CD4-positive, alpha-beta T cell (primary cell): ENCODE measurements around the gene PTGIR. TPM values are rescaled to one million over a fixed set of nuclear protein-coding genes. Genes with fewer than 3 reads are reported as not detected.

ENCODE experiments used
- ATAC-seq: fragments of 200-7000 bp; cut with Tn5 transposase; one replicate; pipeline ENCODE4 v1.10.0; 2022; ENCODE audit warnings: mild to moderate bottlenecking; ENCODE audit not compliant: poor library complexity
- CTCF ChIA-PET: fragments of 350-600 bp; sonication (Branson Sonifier 250); formaldehyde crosslinking; loops from one replicate; lab custom pipeline; 2021; ENCODE audit warnings: antibody characterized with exemption, inconsistent platforms; lab: Charles Lee
- POLR2A ChIA-PET: fragments of 350-600 bp; sonication (Branson Sonifier 250); formaldehyde crosslinking; loops from one replicate; lab custom pipeline; 2021; ENCODE audit warnings: antibody characterized with exemption, inconsistent platforms; lab: Charles Lee
- DNase-seq, 14 experiments: peaks; one replicate each; pipeline ENCODE4 v3.0.0-alpha.2; 2013 to 2020; ENCODE audit warnings: mixed read lengths in 2 of 14
- H3K27ac ChIP-seq, 2 donors: one replicate each; pipeline versions ENCODE4 v1.5.1 to v1.7.0; 2013; ENCODE audit warnings: low read length in 2 of 2, low read depth in 1 of 2, mild to moderate bottlenecking in 1 of 2
- H3K27me3 ChIP-seq, 2 experiments: 1 replicate in 1 of 2; 2 replicates in 1 of 2; pipeline versions ENCODE4 v1.6.1 to v1.7.0; 2013; ENCODE audit warnings: low read length in 2 of 2, control low read depth in 1 of 2, mild to moderate bottlenecking in 1 of 2, moderate library complexity in 1 of 2; ENCODE audit not compliant: insufficient read depth in 2 of 2, control insufficient read depth in 1 of 2
- H3K36me3 ChIP-seq: one replicate; pipeline ENCODE4 v1.6.1; 2013; ENCODE audit warnings: low read length, control low read depth; ENCODE audit not compliant: insufficient read depth
- H3K4me1 ChIP-seq: one replicate; pipeline ENCODE4 v1.6.1; 2013; ENCODE audit warnings: low read length, control low read depth; ENCODE audit not compliant: insufficient read depth
- H3K4me3 ChIP-seq: one replicate; pipeline ENCODE4 v1.5.1; 2013; ENCODE audit warnings: mild to moderate bottlenecking, low read length, moderate library complexity
- H3K9me3 ChIP-seq, 2 experiments: 1 replicate in 1 of 2; 2 replicates in 1 of 2; pipeline versions ENCODE4 v1.6.1 to v1.7.0; 2013; ENCODE audit warnings: low read length in 2 of 2, mild to moderate bottlenecking in 2 of 2, control low read depth in 1 of 2, moderate library complexity in 1 of 2; ENCODE audit not compliant: control insufficient read depth in 1 of 2, insufficient read depth in 1 of 2
- H3K27ac Mint-ChIP-seq: one replicate; pipeline ENCODE4 v1.8.0; 2020; ENCODE audit warnings: mixed read lengths
- H3K27me3 Mint-ChIP-seq: one replicate; pipeline ENCODE4 v1.8.0; 2021; ENCODE audit warnings: mixed read lengths
- H3K36me3 Mint-ChIP-seq: one replicate; pipeline ENCODE4 v1.8.0; 2021; ENCODE audit warnings: low read depth, mixed read lengths
- H3K4me1 Mint-ChIP-seq: one replicate; pipeline ENCODE4 v1.8.0; 2021; ENCODE audit warnings: low read depth, mixed read lengths
- H3K4me3 Mint-ChIP-seq: one replicate; pipeline ENCODE4 v1.8.0; 2020; ENCODE audit warnings: mild to moderate bottlenecking, mixed read lengths
- H3K9me3 Mint-ChIP-seq: one replicate; pipeline ENCODE4 v1.8.0; 2020; ENCODE audit warnings: mixed read lengths
- intact Hi-C, 2 experiments: fragments of 100-400 bp; cut with DNase I in 1 of 2; cut with micrococcal nuclease in 1 of 2; formaldehyde crosslinking; loops; one replicate each; pipeline versions ENCODE4 v1.15.1 to v1.9.0; 2023 to 2025; cut with DNase I, micrococcal nuclease
- total RNA-seq, 174 experiments: library from RNA in 2 of 174; stranded (reverse) in 2 of 174; gene quantifications; one replicate each; pipeline ENCODE4 v1.2.3 and lab custom pipeline; 2021 to 2026
- TF ChIP-seq, protein P1 (sequence below): fragments of 200-600 bp; IDR thresholded peaks from one replicate; pipeline ENCODE4 v1.8.0; 2022; ENCODE audit warnings: antibody characterized with exemption, mild to moderate bottlenecking

Gene PTGIR
- total RNA-seq, 2 experiments from 2014 or later: 0.87 to 0.96 TPM

DNA sequence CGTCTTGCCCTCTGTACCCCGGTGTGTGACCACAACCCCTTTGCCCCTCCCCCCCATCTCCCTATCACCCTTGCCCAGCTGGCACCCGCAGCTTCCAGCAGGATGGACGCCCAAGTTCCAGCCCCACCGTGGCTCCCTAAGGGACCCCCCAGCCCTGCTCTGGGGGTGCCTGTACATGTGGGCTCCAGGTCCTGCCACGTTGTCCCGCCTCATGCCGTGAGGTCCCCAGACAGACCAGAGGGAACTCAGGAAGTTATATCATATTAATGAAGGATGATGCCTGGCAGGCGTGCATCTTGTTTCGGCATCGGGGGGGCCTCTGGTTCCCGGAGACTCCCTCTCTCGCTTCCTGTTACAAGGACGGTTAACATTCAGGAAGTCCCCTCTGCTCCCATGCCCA, 1.6 kb upstream of the PTGIR start:
- H3K27ac Mint-ChIP-seq: no peak overlapping the region
- Histone ChIP-seq H3K27me3 (no peaks in the 10 kb centered on the region), H3K36me3 (no peaks in the 10 kb centered on the region), H3K9me3 (no peaks in the 10 kb centered on the region), H3K27ac (no peak overlapping the region), H3K4me3 (no peak overlapping the region), H3K4me1 (peaks cover 43% of the 10 kb centered on the region)
- ATAC-seq (no peak), DNase-seq (peak in 1 of 14 experiments; percentile 44)
- POLR2A ChIA-PET: no interaction called here
- CTCF ChIA-PET: interaction anchor here (2.7 kb wide), 1 partner anchor 12 kb away, joined by 7 read pairs; no protein-coding TSS in a partner anchor
- TF ChIP-seq, protein P1, sequence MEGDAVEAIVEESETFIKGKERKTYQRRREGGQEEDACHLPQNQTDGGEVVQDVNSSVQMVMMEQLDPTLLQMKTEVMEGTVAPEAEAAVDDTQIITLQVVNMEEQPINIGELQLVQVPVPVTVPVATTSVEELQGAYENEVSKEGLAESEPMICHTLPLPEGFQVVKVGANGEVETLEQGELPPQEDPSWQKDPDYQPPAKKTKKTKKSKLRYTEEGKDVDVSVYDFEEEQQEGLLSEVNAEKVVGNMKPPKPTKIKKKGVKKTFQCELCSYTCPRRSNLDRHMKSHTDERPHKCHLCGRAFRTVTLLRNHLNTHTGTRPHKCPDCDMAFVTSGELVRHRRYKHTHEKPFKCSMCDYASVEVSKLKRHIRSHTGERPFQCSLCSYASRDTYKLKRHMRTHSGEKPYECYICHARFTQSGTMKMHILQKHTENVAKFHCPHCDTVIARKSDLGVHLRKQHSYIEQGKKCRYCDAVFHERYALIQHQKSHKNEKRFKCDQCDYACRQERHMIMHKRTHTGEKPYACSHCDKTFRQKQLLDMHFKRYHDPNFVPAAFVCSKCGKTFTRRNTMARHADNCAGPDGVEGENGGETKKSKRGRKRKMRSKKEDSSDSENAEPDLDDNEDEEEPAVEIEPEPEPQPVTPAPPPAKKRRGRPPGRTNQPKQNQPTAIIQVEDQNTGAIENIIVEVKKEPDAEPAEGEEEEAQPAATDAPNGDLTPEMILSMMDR: no peak
- no peaks in the 10 kb centered on the region for H3K36me3 Mint-ChIP-seq
- peaks cover 31% of the 10 kb centered on the region for H3K4me1 Mint-ChIP-seq
- no peaks in the 10 kb centered on the region for H3K27me3 Mint-ChIP-seq
- no peaks in the 10 kb centered on the region for H3K9me3 Mint-ChIP-seq
- intact Hi-C loops: no loop called here
- no peak overlapping the region for H3K4me3 Mint-ChIP-seq

DNA sequence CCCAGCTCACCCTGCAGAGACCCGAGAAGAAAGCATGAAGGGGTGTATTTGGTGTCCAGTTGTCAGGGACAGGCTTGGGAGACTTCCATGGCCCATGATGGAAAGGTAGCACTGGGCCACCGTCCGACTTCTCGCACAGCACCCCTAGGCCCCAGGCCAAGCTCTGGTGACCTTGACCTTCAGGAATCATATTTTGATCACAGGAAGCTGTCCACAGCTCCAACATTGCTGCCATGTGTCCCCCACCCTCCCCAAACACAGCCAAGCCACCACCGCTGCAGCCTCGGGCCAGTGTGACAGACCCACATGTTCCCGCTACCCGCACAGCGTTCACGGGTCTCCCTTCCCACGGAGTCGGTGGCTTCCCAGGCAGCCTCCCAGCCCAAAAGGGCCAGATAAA, 842 bp upstream of the PTGIR start:
- ATAC-seq (no peak), DNase-seq (no peak)
- H3K36me3 ChIP-seq: no peaks in the 10 kb centered on the region
- H3K9me3 ChIP-seq: no peaks in the 10 kb centered on the region
- TF ChIP-seq, protein P1: no peak
- no peaks in the 10 kb centered on the region for H3K27me3 ChIP-seq
- Mint-ChIP-seq H3K4me3 (no peak overlapping the region), H3K4me1 (peaks cover 33% of the 10 kb centered on the region), H3K36me3 (no peaks in the 10 kb centered on the region), H3K27ac (peak overlapping the region; percentile 71), H3K9me3 (no peaks in the 10 kb centered on the region), H3K27me3 (no peaks in the 10 kb centered on the region)
- CTCF ChIA-PET: interaction anchor here (1.3 to 2.7 kb wide), 2 partner anchors 11 to 12 kb away, joined by 3 to 7 read pairs; no protein-coding TSS in a partner anchor
- POLR2A ChIA-PET: interaction anchor here (1.2 kb wide), 1 partner anchor 14 kb away, joined by 4 read pairs; no protein-coding TSS in a partner anchor
- peaks cover 50% of the 10 kb centered on the region for H3K4me1 ChIP-seq
- no peak overlapping the region for H3K4me3 ChIP-seq
- intact Hi-C loops: no loop called here
- H3K27ac ChIP-seq: no peak overlapping the region

DNA sequence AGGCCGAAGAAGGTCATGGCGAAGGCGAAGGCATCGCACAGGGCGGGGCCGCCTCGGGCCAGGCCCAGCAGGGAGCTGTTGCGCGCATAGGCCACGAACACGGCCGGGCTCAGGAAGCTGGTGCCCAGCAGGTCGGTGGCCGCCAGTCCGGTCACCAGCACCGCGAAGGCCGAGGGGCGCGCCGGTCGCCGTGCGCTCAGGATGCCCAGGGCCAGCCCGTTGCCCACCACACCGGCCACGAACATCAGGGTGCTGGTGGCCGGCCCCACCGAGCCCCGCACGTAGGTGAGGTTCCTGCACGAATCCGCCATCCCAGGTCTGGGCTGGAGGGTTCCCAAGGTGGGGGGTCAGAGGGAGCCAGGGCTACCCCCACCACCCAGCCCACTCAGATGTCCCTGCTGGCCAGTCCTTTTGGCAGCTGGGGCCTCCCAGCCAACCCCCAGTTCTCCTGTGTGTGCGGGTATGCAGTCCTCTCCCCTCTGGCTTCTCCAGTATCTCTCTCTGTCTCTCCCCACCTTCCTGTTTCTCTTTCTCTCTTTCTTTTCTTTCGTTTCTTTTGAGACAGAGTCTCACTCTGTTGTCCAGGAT, 880 bp downstream of the PTGIR start:
- CTCF ChIA-PET: interaction anchor here (1.3 kb wide), 1 partner anchor 9 kb away, joined by 3 read pairs; no protein-coding TSS in a partner anchor
- no peak for ATAC-seq
- Mint-ChIP-seq H3K27me3 (no peaks in the 10 kb centered on the region), H3K4me3 (no peak overlapping the region), H3K36me3 (no peaks in the 10 kb centered on the region), H3K9me3 (no peaks in the 10 kb centered on the region), H3K4me1 (peaks cover 49% of the 10 kb centered on the region), H3K27ac (peak overlapping the region; percentile 71)
- peaks cover 66% of the 10 kb centered on the region for H3K4me1 ChIP-seq
- H3K36me3 ChIP-seq: no peaks in the 10 kb centered on the region
- H3K4me3 ChIP-seq: peak overlapping the region; percentile 12
- POLR2A ChIA-PET: interaction anchor here (1.0 to 1.2 kb wide), 2 partner anchors 12 to 22 kb away, joined by 3 read pairs; no protein-coding TSS in a partner anchor
- H3K9me3 ChIP-seq: no peaks in the 10 kb centered on the region
- no peak for DNase-seq
- no peaks in the 10 kb centered on the region for H3K27me3 ChIP-seq
- no peak overlapping the region for H3K27ac ChIP-seq
- intact Hi-C loops: no loop called here
- TF ChIP-seq, protein P1: no peak
